Measurements from ENCODE around the gene ZSCAN5A. TPM values are rescaled to one million over a fixed set of nuclear protein-coding genes. Genes with fewer than 3 reads are reported as not detected.

Gene ZSCAN5A
- total RNA-seq, 1 donor, result 4.3 TPM

- Histone ChIP-seq H3K27ac (ENCODE audit: low read depth, low read length) (no peak within 1 kb of the TSS), H3K9me3 (ENCODE audit: low read depth, low read length) (no peaks in the 10 kb centered on the region)
- DNase-seq (ENCODE audit: insufficient read length, low spot score, missing footprints), result no peak
Observed at GRCh38 chr19:56272161-56272798, 42.4 kb downstream of the ZSCAN5A start, which contains the start of gene EDDM13. Gene EDDM13, plus strand, starts transcription at chr19:56272748. Its CDS starts 87 bp downstream, at chr19:56272835.

GRCh38 chr19:56271151-56271550 lies 43.5 kb downstream of the ZSCAN5A start:
- no peaks in the 10 kb centered on the region for H3K79me2 ChIP-seq (ENCODE audit: insufficient read depth, low read length)
- H3K36me3 ChIP-seq (ENCODE audit: insufficient read depth, low read length), result no peaks in the 10 kb centered on the region
- no peak overlapping the region for H3K4me3 ChIP-seq (ENCODE audit: insufficient read depth, low read length)
- TF ChIP-seq, protein P1, sequence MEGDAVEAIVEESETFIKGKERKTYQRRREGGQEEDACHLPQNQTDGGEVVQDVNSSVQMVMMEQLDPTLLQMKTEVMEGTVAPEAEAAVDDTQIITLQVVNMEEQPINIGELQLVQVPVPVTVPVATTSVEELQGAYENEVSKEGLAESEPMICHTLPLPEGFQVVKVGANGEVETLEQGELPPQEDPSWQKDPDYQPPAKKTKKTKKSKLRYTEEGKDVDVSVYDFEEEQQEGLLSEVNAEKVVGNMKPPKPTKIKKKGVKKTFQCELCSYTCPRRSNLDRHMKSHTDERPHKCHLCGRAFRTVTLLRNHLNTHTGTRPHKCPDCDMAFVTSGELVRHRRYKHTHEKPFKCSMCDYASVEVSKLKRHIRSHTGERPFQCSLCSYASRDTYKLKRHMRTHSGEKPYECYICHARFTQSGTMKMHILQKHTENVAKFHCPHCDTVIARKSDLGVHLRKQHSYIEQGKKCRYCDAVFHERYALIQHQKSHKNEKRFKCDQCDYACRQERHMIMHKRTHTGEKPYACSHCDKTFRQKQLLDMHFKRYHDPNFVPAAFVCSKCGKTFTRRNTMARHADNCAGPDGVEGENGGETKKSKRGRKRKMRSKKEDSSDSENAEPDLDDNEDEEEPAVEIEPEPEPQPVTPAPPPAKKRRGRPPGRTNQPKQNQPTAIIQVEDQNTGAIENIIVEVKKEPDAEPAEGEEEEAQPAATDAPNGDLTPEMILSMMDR (IDR thresholded peaks at IDR 0.05; ENCODE audit: extremely low read depth, low read depth, low read length), result no peak
- no peaks in the 10 kb centered on the region for H3K27me3 ChIP-seq (ENCODE audit: insufficient read depth, low read length)
- H4K20me1 ChIP-seq (ENCODE audit: insufficient read depth, low read length), result no peaks in the 10 kb centered on the region
- peaks cover 6% of the 10 kb centered on the region for H3K4me1 ChIP-seq (ENCODE audit: insufficient read depth, low read length)
- DNase-seq (ENCODE audit: insufficient read length, low spot score, missing footprints), result no peak
- no peaks in the 10 kb centered on the region for H3K9me3 ChIP-seq (ENCODE audit: low read depth, low read length)
- no peak overlapping the region for H3K27ac ChIP-seq (ENCODE audit: low read depth, low read length)
- H2AFZ ChIP-seq (ENCODE audit: low read length), result no peak overlapping the region
- no peak overlapping the region for H3K4me2 ChIP-seq (ENCODE audit: insufficient read depth, low read length)

More at GRCh38 chr19:56272161-56272798, 42.4 kb downstream of the ZSCAN5A start, which contains the start of gene EDDM13:
- H3K36me3 ChIP-seq (ENCODE audit: insufficient read depth, low read length), result no peaks in the 10 kb centered on the region
- no peaks in the 10 kb centered on the region for H3K79me2 ChIP-seq (ENCODE audit: insufficient read depth, low read length)
- no peaks in the 10 kb centered on the region for H3K27me3 ChIP-seq (ENCODE audit: insufficient read depth, low read length)
- TF ChIP-seq, protein P1 (IDR thresholded peaks at IDR 0.05; ENCODE audit: extremely low read depth, low read depth, low read length), result no peak
- peaks cover 6% of the 10 kb centered on the region for H3K4me1 ChIP-seq (ENCODE audit: insufficient read depth, low read length)
- H3K4me3 ChIP-seq (ENCODE audit: insufficient read depth, low read length), result no peak within 1 kb of the TSS
- no peak within 1 kb of the TSS for H2AFZ ChIP-seq (ENCODE audit: low read length)
- H3K4me2 ChIP-seq (ENCODE audit: insufficient read depth, low read length), result no peak within 1 kb of the TSS
- no peaks in the 10 kb centered on the region for H4K20me1 ChIP-seq (ENCODE audit: insufficient read depth, low read length)

DNA sequence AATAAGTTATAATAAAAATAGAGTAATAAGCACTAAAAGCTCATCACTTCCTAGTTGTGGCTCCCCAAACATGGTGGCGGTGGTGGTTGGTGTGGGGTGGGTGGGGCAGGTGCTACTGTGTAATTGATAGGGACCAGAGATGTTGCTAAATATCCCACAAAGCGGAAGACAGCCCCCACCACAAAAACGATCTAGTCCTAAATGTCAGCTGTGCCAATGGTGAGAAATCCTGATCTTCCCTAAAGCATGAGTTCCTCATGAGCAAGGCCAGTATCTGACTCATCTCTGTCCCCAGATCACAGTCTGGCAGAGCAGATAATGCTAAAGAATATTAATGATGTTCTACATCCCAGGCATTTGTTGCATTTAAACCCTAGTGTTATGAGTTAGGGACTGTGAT lies 44.0 kb downstream of the ZSCAN5A start:
- Histone ChIP-seq H3K79me2 (ENCODE audit: insufficient read depth, low read length) (no peaks in the 10 kb centered on the region), H3K4me1 (ENCODE audit: insufficient read depth, low read length) (peaks cover 6% of the 10 kb centered on the region), H3K27me3 (ENCODE audit: insufficient read depth, low read length) (no peaks in the 10 kb centered on the region), H3K4me2 (ENCODE audit: insufficient read depth, low read length) (no peak overlapping the region), H4K20me1 (ENCODE audit: insufficient read depth, low read length) (no peaks in the 10 kb centered on the region), H2AFZ (ENCODE audit: low read length) (no peak overlapping the region), H3K9me3 (ENCODE audit: low read depth, low read length) (no peaks in the 10 kb centered on the region), H3K36me3 (ENCODE audit: insufficient read depth, low read length) (no peaks in the 10 kb centered on the region), H3K27ac (ENCODE audit: low read depth, low read length) (no peak overlapping the region), H3K4me3 (ENCODE audit: insufficient read depth, low read length) (no peak overlapping the region)
- TF ChIP-seq, protein P1 (IDR thresholded peaks at IDR 0.05; ENCODE audit: extremely low read depth, low read depth, low read length), result no peak
- no peak for DNase-seq (ENCODE audit: insufficient read length, low spot score, missing footprints)

- no peaks in the 10 kb centered on the region for H3K79me2 ChIP-seq (ENCODE audit: insufficient read depth, low read length)
- DNase-seq (ENCODE audit: insufficient read length, low spot score, missing footprints), result no peak
- no peaks in the 10 kb centered on the region for H3K27me3 ChIP-seq (ENCODE audit: insufficient read depth, low read length)
- H2AFZ ChIP-seq (ENCODE audit: low read length), result no peak overlapping the region
- no peaks in the 10 kb centered on the region for H3K36me3 ChIP-seq (ENCODE audit: insufficient read depth, low read length)
- no peaks in the 10 kb centered on the region for H4K20me1 ChIP-seq (ENCODE audit: insufficient read depth, low read length)
- TF ChIP-seq, protein P1 (IDR thresholded peaks at IDR 0.05; ENCODE audit: extremely low read depth, low read depth, low read length), result no peak
- no peak overlapping the region for H3K4me3 ChIP-seq (ENCODE audit: insufficient read depth, low read length)
- no peak overlapping the region for H3K4me2 ChIP-seq (ENCODE audit: insufficient read depth, low read length)
- H3K9me3 ChIP-seq (ENCODE audit: low read depth, low read length), result no peaks in the 10 kb centered on the region
- H3K4me1 ChIP-seq (ENCODE audit: insufficient read depth, low read length), result peaks cover 6% of the 10 kb centered on the region
- no peak overlapping the region for H3K27ac ChIP-seq (ENCODE audit: low read depth, low read length)
Observed at GRCh38 chr19:56269348-56269747, 45.3 kb downstream of the ZSCAN5A start.

Measured in osteoblast (primary cell).